ACHN (cell line): Measurements from ENCODE around the gene SUMF2.
"Not testable (repeated sequence)": the region's sequence is repeated elsewhere in the genome, so short reads cannot be mapped to it uniquely, and the experiment has no call there.

ENCODE experiments used
- DNase-seq: peaks from one replicate; pipeline ENCODE4 v3.0.0-alpha.2; 2015
- in situ Hi-C: cut with HindIII; loops from 2 replicates; pipeline ENCODE4 v1.10.0; 2017; ENCODE audit warnings: low sequenced_read_pairs, low pct_ligation_motif_present, low pct_unique_long_range_greater_than_20kb

The SUMF2 gene

DNA sequence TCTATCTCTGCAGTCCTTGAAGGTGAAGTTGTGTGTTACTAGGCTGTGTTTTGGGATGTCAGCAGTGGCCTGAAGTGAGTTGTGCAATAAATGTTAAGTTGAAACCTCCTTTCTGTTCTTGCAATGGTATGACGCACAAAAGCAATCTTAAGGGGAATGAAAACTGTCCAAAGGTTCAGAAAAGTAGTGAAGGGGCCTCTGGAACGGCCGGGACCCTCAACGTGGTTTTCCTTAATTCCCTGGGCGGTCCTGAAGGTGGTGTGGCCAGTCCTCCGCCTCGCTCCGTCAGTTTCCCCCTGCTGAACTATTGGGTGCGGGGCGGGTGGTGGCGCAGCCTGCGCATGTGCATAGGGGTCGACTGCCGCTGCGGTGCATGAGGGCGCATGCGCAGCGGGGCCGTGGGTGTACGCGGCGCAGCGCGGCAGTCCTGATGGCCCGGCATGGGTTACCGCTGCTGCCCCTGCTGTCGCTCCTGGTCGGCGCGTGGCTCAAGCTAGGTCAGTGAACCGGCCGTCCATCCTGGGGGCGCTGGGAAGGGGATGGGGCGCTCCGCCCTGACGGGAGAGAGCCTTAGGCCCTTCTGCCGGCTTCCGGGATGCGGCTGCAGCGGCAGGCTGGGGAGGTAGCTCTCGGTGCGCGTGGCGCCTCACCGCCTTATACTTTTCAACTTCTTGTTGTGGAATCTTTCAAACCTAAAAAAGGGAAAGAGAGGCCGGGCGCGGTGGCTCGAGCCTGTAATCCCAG, at the start of gene SUMF2:
TSS of gene SUMF2 (plus strand) at position 405 of the 744 bp plus-strand sequence. CDS start at position 431, 26 bp downstream.
- in situ Hi-C loops, result no loop called here
- DNase-seq, result peak; percentile 96

DNA sequence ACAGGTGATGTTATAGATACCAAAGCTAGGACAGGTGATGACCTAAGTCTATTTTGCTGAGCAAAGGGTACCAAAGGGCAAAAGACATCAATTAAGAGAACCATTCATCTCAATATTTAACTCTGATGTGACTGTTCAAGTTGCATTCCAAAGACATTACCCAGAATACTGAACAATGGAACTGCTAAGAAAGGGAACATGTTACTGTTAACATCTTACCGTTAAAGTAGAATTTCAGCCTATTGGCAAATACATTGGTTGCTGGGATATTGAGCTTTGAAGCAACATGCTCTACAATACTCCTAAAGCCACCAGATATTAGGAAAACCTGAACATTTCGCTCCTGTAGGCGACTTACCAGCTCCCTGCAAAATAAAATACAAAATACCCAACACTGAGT, 47.1 kb upstream of the SUMF2 start:
- in situ Hi-C loops, DNase-seq: not testable (repeated sequence)

DNA sequence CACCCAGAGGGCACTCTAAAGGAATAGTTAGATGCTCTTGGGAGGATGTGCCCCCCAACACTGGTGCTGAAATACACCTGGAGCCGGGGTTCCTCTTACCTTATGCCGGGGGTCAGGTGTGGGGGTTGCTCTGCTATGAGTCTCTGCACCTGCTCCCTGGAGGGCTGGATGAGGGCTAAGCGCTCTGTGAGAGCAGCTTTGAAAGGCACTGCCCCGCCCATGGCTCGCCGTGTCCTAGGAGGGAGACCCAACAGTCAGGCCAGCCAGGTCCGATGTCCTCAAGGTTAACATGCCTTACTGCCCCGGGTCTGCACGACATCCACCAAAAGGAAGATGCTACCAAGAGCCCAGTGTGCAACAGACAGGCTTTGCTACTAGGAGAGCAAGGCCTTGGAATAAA, 44.6 kb upstream of the SUMF2 start:
- no peak for DNase-seq
- in situ Hi-C loops, result no loop called here

DNA sequence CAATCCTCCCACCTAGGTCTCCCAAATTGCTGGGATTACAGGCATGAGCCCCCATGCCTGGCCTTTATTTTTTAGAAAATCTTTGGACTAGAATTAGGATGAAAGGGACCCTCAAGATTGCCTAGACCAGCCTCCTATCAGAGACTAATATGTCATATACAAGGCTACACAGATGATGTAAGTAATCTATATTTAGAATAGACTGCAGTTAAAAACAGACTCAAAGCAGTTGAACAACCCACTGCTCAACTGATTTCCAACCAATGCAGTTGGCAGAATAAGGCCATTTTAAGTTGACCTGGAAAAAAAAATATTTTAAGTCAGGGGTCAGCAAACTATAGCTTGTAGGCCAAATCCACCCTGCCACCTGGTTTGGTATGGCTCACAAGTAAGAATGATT, 40.6 kb upstream of the SUMF2 start:
- DNase-seq, result no peak
- in situ Hi-C loops, result no loop called here

DNA sequence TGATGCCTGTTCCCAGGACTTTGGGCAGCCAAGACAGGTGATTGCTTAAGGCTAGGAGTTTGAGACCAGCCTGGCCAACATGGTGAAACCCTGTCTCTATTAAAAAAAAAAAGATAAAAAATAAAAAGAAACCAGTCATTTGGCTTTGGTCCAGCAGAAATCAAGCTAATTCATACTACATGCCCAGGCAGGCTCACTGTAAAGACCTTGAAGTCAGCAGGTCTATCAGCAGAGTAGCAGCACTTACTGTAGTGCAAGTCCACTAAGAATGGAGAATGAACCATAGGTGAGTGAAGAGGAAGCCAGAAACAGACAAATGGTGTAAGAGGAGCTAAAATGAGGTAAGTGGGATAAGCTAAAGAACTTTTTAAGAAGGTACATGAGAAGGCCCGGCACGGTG, 37.5 kb upstream of the SUMF2 start:
- in situ Hi-C loops, result no loop called here
- no peak for DNase-seq

DNA sequence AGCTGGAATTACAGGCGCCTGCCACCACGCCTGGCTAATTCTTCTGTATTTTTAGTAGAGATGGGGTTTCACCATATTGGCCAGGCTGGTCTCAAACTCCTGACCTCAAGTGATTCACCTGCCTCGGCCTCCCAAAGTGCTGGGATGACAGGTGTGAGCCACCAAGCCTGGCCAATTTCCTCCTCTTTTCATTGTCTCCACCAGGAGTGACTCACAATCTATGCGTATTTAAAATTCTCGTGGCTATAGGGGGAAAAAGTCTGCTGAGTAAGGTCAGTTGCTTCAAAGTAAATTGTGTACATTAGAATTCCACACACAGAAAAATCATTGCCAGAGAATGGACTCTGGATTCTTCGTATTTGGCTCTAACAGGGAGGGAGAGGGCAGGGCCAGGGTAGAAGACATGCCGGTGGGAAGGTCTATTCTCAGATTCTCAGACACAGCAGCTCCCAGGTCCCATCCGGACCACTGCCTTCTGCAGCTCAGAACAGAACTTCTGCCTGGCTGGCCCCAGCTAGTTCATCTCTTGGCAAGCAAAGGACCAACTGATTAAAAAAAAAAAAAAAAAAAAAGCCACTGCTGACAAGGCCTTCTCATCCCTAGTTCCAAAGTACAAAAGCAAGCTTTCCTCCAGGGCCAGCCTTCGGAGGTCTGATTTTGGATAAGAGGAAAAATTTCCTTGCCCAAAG, 35.0 kb upstream of the SUMF2 start:
- in situ Hi-C loops, result no loop called here
- DNase-seq, result no peak

DNA sequence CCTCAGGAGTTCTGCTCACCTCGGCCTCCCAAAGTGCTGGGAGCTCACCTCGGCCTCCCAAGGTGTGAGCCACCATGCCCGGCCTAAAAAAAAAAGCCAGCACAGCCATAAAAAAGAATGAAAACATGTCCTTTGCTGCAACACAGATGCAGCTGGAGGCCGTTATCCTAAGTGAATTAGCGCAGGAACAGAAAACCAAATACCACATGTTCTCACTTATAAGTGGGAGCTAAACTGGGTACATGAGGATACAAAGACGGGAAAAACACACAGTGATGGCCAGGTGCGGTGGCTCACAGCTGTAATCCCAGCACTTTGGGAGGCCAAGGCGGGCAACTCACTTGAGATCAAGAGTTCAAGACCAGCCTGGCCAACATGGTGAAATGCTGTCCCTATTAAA, 33.7 kb upstream of the SUMF2 start:
- no peak for DNase-seq
- in situ Hi-C loops, result no loop called here

DNA sequence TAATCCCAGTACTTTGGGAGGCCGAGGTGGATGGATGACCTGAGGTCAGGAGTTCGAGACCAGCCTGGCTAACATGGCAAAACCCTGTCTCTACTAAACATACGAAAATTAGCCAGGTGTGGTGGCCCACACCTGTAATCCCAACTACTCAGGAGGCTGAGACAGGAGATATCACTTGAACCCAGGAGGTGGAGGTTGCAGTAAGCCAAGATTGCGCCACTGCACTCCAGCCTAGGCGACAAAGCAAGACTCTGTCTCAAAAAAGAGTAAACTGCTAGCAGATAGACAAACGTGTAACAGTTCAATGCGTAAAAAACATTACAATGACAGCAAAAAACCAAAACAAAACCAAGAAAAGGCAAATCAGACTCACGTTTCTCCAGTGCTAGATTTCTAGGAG, 32.5 kb upstream of the SUMF2 start:
- in situ Hi-C loops, DNase-seq: not testable (repeated sequence)

DNA sequence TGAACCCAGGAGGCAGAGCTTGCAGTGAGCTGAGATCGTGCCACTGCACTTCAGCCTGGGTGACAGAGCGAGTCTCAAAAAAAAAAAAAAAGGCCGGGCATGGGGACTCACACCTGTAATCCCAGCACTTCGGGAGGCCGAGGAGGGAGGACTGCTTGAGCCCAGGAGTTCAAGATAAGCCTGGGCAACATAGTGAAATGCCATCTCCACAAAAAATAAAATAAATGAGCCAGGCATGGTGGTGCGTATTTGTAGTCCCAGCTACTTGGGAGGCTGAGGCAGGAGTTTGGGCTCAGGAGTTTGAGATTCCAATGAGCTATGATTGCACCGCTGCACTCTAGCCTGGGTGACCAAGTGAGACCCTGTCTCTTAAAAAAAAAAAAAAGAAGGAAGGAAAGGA, 31.5 kb upstream of the SUMF2 start:
- DNase-seq, in situ Hi-C loops: not testable (repeated sequence)

DNA sequence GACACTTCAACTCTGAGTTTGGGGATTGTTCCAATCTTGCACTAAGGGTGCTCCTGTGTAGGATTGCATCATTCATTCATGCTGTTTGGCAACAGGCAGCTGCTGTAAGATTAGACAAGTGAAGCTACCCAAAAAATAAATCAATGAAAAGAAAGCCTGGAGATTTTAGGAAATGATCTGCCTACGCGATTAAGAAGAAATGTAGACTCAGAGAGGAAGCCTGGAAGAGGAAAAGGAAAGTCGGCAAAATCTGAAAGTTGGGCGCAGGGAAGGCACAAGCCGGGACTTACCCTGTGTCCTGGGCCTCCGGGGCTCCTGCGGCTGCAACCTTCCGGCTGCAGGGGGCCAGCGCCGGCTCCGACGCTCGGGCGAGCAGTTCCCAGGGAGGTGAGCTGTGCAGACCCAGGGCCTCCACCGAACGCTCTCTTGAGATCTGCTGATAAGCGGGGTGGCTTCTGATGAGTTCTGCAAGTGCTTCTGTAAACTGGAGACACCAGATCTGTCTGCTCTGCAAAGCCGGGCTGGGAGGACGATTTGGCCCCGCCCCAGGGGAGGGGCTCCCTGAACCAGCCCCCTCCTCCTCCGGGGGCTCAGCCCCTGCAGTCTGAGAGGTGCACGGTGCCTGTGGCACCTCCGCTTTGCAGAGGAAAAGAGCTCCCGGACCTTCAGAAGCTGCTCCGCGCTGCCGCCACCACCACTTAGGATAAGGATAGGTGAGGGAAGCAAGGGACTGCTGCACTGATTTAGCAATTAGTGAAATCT, 30.2 kb upstream of the SUMF2 start:
- DNase-seq, result peak; percentile 90
- in situ Hi-C loops, result no loop called here

DNA sequence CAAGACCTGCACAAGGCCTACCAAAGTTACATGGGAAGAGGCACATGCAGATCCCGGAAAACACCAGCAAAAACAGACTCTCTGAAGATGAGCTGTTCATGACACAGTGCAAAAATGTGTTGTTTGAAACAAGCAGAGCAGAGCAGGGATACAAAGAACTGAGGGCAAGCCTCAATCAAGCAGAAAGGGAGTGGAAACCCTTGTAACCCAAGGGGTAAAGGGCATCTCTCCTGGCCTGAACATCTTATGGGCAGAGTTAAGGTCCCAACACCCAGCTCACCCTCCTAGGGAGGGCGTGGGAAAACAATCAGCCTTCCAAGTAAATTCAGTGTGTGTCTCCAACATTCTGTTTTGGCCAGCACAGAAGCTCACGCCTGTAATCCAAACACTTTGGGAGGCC, 23.4 kb upstream of the SUMF2 start:
- no peak for DNase-seq
- in situ Hi-C loops, result no loop called here

DNA sequence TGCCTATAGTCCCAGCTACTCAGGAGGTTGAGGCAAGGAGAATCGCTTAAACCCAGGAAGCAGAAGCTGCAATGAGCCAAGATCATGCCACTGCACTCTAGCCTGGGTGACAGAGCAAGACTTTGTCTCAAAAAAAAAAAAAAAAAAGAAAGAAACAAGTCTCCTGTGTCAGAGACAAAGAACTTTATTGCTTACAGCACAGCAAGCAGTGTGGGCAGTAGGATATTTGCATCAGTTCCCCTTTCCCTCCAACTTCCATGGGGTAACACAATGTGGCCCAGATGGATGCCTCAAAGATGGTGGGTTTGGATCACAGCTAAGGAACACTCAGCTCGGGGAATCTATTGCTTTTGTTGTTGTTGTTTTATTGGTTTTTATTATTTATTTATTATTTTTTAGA, 18.3 kb upstream of the SUMF2 start:
- DNase-seq, in situ Hi-C loops: not testable (repeated sequence)

DNA sequence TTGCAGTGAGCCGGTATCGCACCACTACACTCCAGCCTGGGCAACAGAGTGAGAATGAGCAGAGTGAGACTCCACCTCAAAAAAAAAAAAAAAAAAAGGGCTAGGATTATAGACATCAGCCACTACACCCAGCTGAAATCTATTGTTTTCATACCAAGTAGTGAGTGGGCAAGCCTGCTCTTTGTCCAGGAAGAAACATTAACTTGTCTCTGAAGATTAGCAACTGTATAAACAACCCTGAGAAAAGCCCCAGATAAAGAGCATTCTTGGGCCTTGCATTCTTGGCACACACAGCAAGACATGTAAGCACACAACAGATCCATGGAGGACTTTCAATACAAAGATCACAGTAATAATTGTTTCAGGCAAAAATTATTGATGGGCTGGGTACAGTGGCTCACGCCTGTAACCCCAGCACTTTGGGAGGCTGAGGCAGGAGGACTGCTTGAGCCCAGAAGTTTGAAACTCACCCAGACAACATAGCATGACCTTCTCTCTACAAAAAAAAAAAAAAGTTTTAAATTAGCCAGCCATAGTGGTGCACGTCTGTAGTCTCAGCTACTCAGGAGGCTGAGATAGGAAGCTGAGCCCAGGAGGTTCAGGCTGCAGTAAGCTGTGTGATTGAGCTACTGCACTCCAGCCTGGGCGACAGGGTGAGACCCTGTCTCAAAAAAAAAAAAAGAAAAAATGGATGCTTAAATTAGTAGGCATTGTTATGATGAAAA, 17.2 kb upstream of the SUMF2 start:
- in situ Hi-C loops, result no loop called here
- peak; percentile 87 for DNase-seq

DNA sequence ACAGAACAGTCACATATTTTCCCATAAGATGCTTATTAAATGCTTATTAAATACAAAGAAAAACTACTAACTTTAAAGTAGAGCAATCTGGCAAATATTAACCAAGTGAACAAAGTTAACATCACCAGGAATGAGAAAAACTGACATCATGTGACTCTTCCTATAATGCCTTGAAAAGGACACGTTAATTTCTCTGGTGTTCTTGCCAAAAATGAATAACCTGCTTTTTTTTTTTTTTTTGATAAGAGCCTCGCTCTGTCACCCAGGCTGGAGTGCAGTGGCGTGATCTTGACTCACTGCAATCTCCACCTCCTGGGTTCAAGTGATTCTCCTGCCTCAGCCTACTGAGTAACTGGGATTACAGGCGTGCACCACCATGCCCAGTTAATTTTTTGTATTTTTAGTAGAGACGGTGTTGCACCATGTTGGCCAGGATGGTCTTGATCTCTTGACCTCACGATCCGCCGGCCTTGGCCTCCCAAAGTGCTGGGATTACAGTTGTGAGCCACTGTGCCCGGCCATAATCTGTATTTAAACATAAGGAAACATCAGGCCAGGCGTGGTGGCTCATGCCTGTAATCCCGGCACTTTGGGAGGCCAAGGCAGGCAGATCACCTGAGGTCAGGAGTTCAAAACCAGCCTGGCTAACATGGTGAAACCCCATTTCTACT, 16.5 kb upstream of the SUMF2 start:
- peak; percentile 85 for DNase-seq
- in situ Hi-C loops, result not testable (repeated sequence)

DNA sequence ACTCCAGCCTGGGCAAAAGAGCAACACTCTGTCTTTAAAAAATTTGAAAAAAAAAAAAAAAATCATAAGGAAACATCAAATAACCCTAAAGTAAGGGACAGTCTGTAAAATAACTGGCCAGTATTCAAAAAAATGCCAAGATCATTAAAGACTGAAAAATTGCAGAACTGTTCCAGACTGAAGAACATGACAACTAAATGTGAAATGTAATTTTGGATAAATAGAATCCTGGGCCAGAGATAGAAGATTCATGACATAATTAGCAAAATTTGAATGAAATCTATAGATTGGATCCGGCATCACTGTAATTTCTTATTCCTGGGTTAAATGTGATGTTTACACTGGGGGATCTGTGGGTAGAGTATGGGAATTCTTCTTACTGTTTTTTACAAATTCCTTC, 15.8 kb upstream of the SUMF2 start:
- DNase-seq, result no peak
- in situ Hi-C loops, result no loop called here

DNA sequence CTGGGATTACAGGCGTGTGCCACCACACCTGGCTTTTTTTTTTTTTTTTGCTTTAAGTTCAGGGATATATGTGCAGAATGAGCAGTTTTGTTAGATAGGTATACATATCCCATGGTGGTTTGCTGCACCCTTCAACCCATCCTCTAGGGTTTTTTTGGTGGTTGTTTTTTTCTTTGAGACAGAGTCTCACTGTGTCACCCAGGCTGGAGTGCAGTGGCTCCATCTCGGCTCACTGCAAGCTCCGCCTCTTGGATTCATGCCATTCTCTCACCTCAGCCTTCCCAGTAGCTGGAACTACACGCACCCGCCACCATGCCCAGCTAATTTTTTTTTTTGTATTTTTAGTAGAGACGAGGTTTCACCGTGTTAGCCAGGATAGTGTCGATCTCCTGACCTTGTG, 15.3 kb upstream of the SUMF2 start:
- in situ Hi-C loops, DNase-seq: not testable (repeated sequence)

DNA sequence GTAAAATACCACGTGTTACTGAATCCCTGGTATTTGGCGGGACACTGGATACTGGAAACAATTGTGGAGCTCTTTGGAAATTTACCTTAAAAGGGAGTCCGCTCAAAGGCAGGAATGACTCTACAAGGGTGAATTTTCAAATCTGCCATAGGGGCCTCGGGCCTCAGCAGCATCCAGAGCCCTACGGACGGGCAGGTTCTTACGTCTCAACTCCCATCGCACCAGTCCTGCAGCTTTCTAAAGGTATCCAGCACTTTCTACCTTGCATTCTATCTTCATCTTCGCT, 13.1 kb upstream of the SUMF2 start:
- no peak for DNase-seq
- in situ Hi-C loops, result no loop called here

DNA sequence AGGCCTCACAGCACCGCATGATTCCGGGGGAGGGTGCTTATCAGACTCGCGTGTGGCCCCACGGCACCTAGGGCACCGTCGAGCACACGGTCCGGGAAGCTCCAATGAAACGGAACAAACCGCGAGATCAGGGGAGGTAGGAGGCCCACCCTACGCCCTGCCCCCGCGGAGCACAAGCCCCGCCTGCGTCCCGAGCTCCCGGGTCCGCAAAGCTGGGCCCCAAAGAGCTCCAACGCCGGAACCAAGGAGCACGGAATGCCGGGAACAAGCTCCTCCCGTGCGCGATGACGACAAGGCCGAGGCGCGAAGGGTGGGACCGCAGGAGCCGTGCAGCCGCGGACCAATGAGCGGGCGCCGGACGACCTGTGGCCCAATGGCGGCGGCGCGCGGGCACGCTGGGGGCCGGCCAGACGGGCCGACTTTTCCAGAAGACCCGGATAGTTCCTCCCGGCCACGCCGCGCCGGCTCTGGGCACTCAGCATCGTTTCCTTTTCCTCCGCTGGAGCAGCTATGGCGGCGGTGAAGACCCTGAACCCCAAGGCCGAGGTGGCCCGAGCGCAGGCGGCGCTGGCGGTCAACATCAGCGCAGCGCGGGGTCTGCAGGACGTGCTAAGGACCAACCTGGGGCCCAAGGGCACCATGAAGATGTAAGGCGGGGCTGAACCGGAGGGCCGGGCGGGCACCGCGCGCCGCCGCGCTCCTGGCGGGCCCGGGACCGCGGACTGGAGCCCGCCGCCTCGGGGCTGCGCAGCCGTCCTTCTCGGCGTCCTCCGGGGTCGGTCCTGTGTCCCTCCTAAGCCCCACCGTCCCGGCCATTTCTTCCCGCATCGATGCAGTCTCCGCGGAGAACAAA, 12.5 kb upstream of the SUMF2 start, which contains the start of the genes CCT6A and PSPH:
TSS of gene CCT6A (plus strand) at position 427 of the 853 bp plus-strand sequence. CDS start at position 511, 84 bp downstream.
TSS of gene PSPH (minus strand) at position 106 of the 853 bp plus-strand sequence. CDS start 30,232 bp downstream, outside the sequence.
- in situ Hi-C loops, result no loop called here

More for the DNA sequence above, 12.5 kb upstream of the SUMF2 start, which contains the start of the genes CCT6A and PSPH:
- DNase-seq, result peak; percentile 100
